Measurements from ENCODE around the gene CAND1. TPM values are rescaled to one million over a fixed set of nuclear protein-coding genes. Genes with fewer than 3 reads are reported as not detected.
A peak's percentile ranks its signal among the peaks of the same experiment; 100 is the strongest.

CAND1 gene
- 144 TPM for polyA plus RNA-seq (2013, experiment 1 of 2)
- 151 TPM for polyA plus RNA-seq (2013, experiment 2 of 2)

DNA sequence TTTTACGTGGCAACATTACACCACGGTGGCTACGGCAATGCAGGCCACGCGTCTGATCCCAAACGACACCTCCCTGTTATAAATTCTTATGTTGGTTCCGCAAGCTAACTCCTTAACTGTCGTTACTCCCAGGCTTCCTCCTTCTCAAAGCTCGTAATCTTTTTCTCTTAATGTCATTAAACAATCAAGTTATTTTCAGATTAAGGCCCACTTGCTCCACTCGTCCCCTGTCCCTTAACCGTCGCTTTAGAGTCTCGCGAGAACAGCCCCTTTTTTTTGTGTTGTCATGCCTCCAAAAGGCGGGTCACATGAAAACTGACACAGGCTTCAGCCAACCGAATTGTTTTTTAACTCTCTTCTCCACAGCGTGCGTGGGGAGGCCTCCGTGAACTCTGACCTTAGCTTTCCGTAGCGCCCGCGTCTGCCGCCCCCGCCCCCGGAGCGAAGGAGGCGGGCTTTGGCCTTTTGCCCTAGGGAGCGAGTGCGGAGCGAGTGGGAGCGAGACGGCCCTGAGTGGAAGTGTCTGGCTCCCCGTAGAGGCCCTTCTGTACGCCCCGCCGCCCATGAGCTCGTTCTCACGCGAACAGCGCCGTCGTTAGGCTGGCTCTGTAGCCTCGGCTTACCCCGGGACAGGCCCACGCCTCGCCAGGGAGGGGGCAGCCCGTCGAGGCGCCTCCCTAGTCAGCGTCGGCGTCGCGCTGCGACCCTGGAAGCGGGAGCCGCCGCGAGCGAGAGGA lies at the start of gene CAND1:
Gene CAND1, plus strand, starts transcription at position 463 of the 737 bp plus-strand sequence. CDS start 360 bp downstream, outside the sequence.
- H3K9me3 ChIP-seq (ENCODE audit: insufficient read depth, low read depth, low read length) = no peaks in the 10 kb centered on the region
- whole genome bisulfite sequencing = under 1% methylated on average over 61 of the region's 61 CpGs
- H3K9ac ChIP-seq (ENCODE audit: low read depth, low read length) = peak within 1 kb of the TSS; percentile 85
- peaks cover 6% of the 10 kb centered on the region; the same call in 1 of the 2 replicates for H3K36me3 ChIP-seq (ENCODE audit: insufficient read depth, low read length)
- no peaks in the 10 kb centered on the region for H3K27me3 ChIP-seq (ENCODE audit: insufficient read depth, low read length)
- peaks cover 18% of the 10 kb centered on the region for H3K4me1 ChIP-seq (ENCODE audit: insufficient read depth, low read length)
- H3K27ac ChIP-seq (ENCODE audit: low read depth, low read length) = peak within 1 kb of the TSS; percentile 98
- H3K4me3 ChIP-seq (ENCODE audit: low read length) = peak within 1 kb of the TSS; percentile 77

DNA sequence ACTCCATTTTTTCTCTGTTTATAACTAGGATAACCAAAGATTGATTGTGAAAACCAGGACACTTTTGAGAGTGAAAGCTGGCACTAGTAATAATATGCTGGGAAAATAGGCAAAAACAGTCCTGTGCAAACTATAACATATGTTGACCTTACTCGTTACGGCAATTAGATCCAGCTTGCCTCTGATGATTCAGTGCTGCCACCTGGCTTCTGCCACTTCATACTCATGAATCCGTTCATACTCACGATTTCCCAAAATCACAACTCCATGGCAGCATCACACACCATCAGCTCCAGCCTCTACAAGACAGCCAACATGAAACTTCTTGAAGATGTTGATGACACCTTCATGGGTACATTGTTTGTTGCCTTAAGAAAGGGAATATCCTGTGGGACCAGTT lies 49.1 kb upstream of the CAND1 start:
- H3K27ac ChIP-seq (ENCODE audit: low read depth, low read length) = no peak overlapping the region
- 56% methylated on average over 4 of the region's 4 CpGs for WGBS
- no peak overlapping the region for H3K9ac ChIP-seq (ENCODE audit: low read depth, low read length)
- no peaks in the 10 kb centered on the region; the same call in 1 of the 2 replicates for H3K4me1 ChIP-seq (ENCODE audit: insufficient read depth, low read length)
- no peaks in the 10 kb centered on the region for H3K9me3 ChIP-seq (ENCODE audit: insufficient read depth, low read depth, low read length)
- H3K4me3 ChIP-seq (ENCODE audit: low read length) = no peak overlapping the region
- H3K36me3 ChIP-seq (ENCODE audit: insufficient read depth, low read length) = no peaks in the 10 kb centered on the region
- H3K27me3 ChIP-seq (ENCODE audit: insufficient read depth, low read length) = no peaks in the 10 kb centered on the region

DNA sequence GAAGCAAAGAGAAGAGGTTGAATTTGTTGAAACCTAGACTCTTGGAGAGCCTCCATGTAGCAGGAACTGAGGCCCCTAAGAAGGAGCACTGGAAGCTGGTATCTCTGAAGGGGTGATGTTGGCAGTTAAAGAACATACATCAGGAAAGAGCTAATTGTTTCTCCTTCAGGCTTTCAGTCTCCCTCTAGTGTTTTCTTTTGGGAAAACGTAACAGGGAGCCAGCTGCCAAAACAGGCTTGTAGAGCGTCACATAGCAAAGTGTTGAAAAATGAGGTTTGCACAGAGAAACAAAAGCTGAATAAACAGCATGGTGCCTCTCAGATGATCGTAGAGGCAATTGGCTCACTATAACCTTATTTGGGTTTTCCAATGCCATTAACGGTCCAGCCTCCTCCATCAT lies 46.9 kb upstream of the CAND1 start:
- no peaks in the 10 kb centered on the region for H3K36me3 ChIP-seq (ENCODE audit: insufficient read depth, low read length)
- no peaks in the 10 kb centered on the region; the same call in 1 of the 2 replicates for H3K4me1 ChIP-seq (ENCODE audit: insufficient read depth, low read length)
- H3K9ac ChIP-seq (ENCODE audit: low read depth, low read length) = no peak overlapping the region
- H3K9me3 ChIP-seq (ENCODE audit: insufficient read depth, low read depth, low read length) = no peaks in the 10 kb centered on the region
- H3K27me3 ChIP-seq (ENCODE audit: insufficient read depth, low read length) = no peaks in the 10 kb centered on the region
- no peak overlapping the region for H3K27ac ChIP-seq (ENCODE audit: low read depth, low read length)
- WGBS = 57% methylated on average over 4 of the region's 4 CpGs
- H3K4me3 ChIP-seq (ENCODE audit: low read length) = no peak overlapping the region

DNA sequence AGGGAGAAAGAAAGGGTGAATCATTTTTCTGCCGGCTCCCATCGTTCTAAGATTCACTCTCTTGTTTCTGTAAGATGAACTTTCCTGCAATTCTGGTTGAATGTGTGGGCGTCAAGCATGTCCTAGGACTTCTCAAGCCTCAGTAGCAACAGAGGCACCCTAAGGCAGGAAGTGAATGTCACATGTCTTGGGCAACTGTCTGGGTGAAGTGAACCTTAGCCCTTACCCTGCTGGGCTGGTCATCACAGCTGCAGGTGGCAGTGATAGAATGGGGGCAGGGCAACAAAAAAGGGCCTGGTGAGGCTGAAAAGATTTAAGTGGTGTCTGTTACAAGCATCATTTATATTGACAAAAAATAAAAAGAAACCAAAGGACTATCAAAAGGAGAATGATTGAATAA lies 45.9 kb upstream of the CAND1 start:
- H3K4me1 ChIP-seq (ENCODE audit: insufficient read depth, low read length) = no peaks in the 10 kb centered on the region; the same call in 1 of the 2 replicates
- 90% methylated on average over 3 of the region's 3 CpGs for WGBS
- no peak overlapping the region for H3K4me3 ChIP-seq (ENCODE audit: low read length)
- H3K36me3 ChIP-seq (ENCODE audit: insufficient read depth, low read length) = no peaks in the 10 kb centered on the region
- no peak overlapping the region for H3K9ac ChIP-seq (ENCODE audit: low read depth, low read length)
- H3K9me3 ChIP-seq (ENCODE audit: insufficient read depth, low read depth, low read length) = no peaks in the 10 kb centered on the region
- H3K27me3 ChIP-seq (ENCODE audit: insufficient read depth, low read length) = no peaks in the 10 kb centered on the region
- H3K27ac ChIP-seq (ENCODE audit: low read depth, low read length) = no peak overlapping the region

DNA sequence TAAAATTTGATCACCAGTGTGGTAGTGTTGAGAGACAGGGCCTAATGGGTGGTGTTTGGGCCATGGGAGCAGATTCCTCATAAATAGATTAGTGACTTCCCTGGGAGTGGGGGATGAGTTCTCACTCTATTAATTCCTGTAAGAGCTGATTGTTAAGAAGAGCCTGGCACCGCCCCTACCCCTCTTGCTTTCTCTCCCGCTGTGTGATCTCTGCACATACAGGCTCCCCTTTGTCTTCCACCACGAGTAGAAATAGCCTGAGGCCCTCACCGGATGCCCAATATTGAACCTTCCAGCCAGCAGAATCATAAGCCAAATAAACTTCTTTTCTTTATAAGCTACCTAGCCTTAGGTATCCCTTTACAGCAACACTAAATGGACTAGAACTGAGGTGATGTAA lies 31.9 kb upstream of the CAND1 start:
- peaks cover 13% of the 10 kb centered on the region for H3K4me1 ChIP-seq (ENCODE audit: insufficient read depth, low read length)
- H3K36me3 ChIP-seq (ENCODE audit: insufficient read depth, low read length) = no peaks in the 10 kb centered on the region
- no peaks in the 10 kb centered on the region for H3K27me3 ChIP-seq (ENCODE audit: insufficient read depth, low read length)
- 20% methylated on average over 4 of the region's 4 CpGs for WGBS
- no peak overlapping the region for H3K4me3 ChIP-seq (ENCODE audit: low read length)
- H3K9ac ChIP-seq (ENCODE audit: low read depth, low read length) = peak overlapping the region; percentile 29; the same call in 1 of the 2 replicates
- 0 out of 2 replicates have a peak, but pooled peaks cover 6% of the 10 kb centered on the region for H3K9me3 ChIP-seq (ENCODE audit: insufficient read depth, low read depth, low read length)
- H3K27ac ChIP-seq (ENCODE audit: low read depth, low read length) = no peak overlapping the region; the same call in 1 of the 2 replicates

DNA sequence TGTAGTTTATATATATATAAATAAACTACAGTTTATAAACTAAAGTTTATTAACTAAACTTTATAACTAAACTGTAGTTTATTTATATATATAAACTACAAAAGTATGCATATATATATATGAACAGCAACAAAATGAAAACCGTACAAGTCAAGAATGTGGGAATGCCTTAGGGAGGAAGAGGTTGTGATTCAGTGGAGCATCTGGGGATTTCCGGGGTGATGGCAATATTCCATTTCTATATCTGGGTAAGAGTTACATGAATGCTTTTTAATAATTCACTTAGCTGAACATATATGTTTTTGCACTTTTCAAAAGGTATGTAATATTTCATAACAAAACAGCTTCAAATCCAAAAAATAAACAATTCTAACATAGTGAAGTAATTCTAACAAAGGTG lies 30.1 kb upstream of the CAND1 start:
- H3K4me3 ChIP-seq (ENCODE audit: low read length) = no peak overlapping the region
- H3K9me3 ChIP-seq (ENCODE audit: insufficient read depth, low read depth, low read length) = 0 out of 2 replicates have a peak, but pooled peaks cover 6% of the 10 kb centered on the region
- H3K36me3 ChIP-seq (ENCODE audit: insufficient read depth, low read length) = no peaks in the 10 kb centered on the region
- WGBS = 93% methylated on average over 2 of the region's 2 CpGs
- H3K9ac ChIP-seq (ENCODE audit: low read depth, low read length) = no peak overlapping the region
- H3K27me3 ChIP-seq (ENCODE audit: insufficient read depth, low read length) = no peaks in the 10 kb centered on the region
- H3K27ac ChIP-seq (ENCODE audit: low read depth, low read length) = no peak overlapping the region
- peaks cover 13% of the 10 kb centered on the region for H3K4me1 ChIP-seq (ENCODE audit: insufficient read depth, low read length)

DNA sequence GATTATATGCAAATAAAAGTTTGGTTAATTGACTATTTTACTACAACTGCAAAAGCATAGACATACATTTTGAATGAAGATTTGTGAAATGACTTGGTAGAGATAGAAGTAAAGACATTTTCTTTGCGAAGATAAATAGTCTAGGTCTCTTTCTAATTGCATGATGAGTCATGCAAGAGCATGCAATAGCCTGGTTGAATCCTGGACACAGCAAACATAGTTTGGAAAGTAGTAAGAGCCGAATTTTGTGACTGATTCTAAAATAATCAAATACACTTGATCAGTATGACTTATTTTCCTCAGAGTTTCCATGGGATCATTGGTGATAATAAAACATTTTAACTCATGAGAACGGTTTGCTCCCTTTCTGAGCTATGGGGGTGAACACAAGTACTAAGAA lies 27.7 kb upstream of the CAND1 start:
- no peak overlapping the region for H3K9ac ChIP-seq (ENCODE audit: low read depth, low read length)
- H3K4me3 ChIP-seq (ENCODE audit: low read length) = no peak overlapping the region
- H3K27me3 ChIP-seq (ENCODE audit: insufficient read depth, low read length) = no peaks in the 10 kb centered on the region
- 87% methylated on average over 3 of the region's 3 CpGs for WGBS
- H3K27ac ChIP-seq (ENCODE audit: low read depth, low read length) = no peak overlapping the region
- H3K36me3 ChIP-seq (ENCODE audit: insufficient read depth, low read length) = no peaks in the 10 kb centered on the region
- no peaks in the 10 kb centered on the region for H3K9me3 ChIP-seq (ENCODE audit: insufficient read depth, low read depth, low read length)
- H3K4me1 ChIP-seq (ENCODE audit: insufficient read depth, low read length) = peaks cover 13% of the 10 kb centered on the region

DNA sequence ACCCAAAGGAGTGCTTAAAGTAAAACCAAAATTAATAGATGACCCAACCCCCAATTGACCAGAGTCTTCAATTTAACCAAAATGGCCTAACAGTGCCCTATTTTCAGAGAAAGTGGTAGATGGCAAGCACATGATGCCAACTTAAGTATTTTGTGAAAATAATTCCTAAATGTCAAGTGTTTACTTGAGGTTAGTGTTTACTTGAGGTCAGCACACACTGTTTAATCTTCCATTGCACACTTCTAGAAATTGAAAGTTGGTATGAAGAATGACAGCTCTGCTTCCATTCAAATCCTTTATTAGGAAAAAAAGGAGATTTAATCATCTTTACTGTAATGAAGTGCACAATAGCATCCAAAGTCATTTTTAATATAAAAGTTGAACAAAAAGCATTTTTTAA lies 25.9 kb upstream of the CAND1 start:
- H3K4me1 ChIP-seq (ENCODE audit: insufficient read depth, low read length) = no peaks in the 10 kb centered on the region
- no peaks in the 10 kb centered on the region for H3K9me3 ChIP-seq (ENCODE audit: insufficient read depth, low read depth, low read length)
- no peak overlapping the region for H3K27ac ChIP-seq (ENCODE audit: low read depth, low read length)
- H3K4me3 ChIP-seq (ENCODE audit: low read length) = no peak overlapping the region
- H3K9ac ChIP-seq (ENCODE audit: low read depth, low read length) = no peak overlapping the region
- H3K27me3 ChIP-seq (ENCODE audit: insufficient read depth, low read length) = no peaks in the 10 kb centered on the region
- no peaks in the 10 kb centered on the region for H3K36me3 ChIP-seq (ENCODE audit: insufficient read depth, low read length)

DNA sequence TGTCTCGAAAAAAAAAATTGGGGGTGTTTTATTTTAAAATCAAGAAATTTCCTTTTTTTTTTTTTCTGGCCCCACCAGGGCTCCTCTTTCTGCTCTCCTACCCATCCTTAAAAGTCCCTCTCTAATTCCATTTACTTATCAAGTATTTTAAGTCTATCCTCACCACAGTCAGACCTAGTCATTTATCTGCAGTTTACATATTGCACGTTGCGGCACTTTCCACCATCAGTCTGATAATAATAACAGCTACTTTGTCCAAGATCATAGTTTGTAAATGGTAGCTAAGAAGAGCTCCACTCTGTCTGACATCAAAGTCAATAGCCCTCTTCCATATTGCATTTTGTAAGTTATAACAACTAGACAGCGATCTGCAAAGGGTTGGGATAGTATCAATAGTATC lies 23.6 kb upstream of the CAND1 start:
- 94% methylated on average over 4 of the region's 4 CpGs for WGBS
- Histone ChIP-seq H3K27me3 (ENCODE audit: insufficient read depth, low read length) (no peaks in the 10 kb centered on the region), H3K4me1 (ENCODE audit: insufficient read depth, low read length) (no peaks in the 10 kb centered on the region), H3K27ac (ENCODE audit: low read depth, low read length) (no peak overlapping the region), H3K9me3 (ENCODE audit: insufficient read depth, low read depth, low read length) (no peaks in the 10 kb centered on the region), H3K36me3 (ENCODE audit: insufficient read depth, low read length) (no peaks in the 10 kb centered on the region), H3K9ac (ENCODE audit: low read depth, low read length) (no peak overlapping the region), H3K4me3 (ENCODE audit: low read length) (no peak overlapping the region)

DNA sequence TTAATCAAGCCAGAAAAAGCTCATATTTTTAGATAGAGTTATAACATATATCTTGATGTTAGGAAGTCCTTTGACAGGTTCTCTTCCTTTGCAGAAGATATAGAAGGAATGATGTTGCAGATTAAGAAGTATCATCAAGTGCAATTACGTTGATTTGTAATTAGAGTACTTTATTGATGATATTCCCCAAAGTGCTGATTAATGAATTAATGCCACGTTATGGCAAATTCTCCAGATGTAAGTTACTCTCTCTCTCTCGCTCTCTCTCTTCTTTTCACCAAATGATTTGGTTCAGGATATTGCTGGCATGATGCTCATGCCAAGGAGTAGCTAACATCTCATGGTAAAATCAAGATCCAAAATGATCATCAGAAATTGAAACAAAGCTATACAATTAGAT lies 18.1 kb upstream of the CAND1 start:
- no peaks in the 10 kb centered on the region for H3K36me3 ChIP-seq (ENCODE audit: insufficient read depth, low read length)
- WGBS = 94% methylated on average over 3 of the region's 3 CpGs

DNA sequence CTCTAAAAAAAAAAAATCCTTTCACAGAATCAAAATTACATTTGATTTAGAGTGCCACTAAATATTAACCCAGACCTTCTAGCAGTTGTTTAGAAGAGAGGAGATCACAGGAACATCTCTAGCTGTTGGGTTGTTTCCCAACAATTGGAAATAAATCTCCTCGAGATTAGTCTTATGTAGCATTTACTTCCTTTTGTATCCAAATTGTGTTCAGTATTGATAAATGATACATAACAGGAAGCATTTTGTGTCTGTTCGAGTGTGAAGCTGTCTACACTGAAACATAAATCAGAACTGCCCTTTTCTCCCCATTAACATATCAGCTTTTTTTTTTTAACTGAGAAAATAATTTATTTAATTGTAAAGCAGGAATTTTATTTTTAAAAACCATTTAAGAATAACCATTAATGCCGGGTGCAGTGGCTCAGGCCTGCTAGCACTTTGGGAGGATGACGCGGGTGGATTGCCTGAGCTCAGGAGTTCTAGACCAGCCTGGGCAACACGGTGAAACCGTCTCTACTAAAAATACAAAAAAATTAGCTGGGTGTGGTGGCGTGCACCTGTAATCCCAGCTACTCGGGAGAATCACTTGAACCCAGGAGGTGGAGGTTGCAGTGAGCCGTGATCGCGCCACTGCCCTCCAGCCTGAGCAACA lies 14.7 kb upstream of the CAND1 start:
- Histone ChIP-seq H3K27me3 (ENCODE audit: insufficient read depth, low read length) (no peaks in the 10 kb centered on the region; the same call in 1 of the 2 replicates), H3K27ac (ENCODE audit: low read depth, low read length) (no peak overlapping the region), H3K36me3 (ENCODE audit: insufficient read depth, low read length) (no peaks in the 10 kb centered on the region), H3K4me1 (ENCODE audit: insufficient read depth, low read length) (no peaks in the 10 kb centered on the region), H3K4me3 (ENCODE audit: low read length) (no peak overlapping the region), H3K9me3 (ENCODE audit: insufficient read depth, low read depth, low read length) (no peaks in the 10 kb centered on the region), H3K9ac (ENCODE audit: low read depth, low read length) (no peak overlapping the region)
- WGBS = 92% methylated on average over 11 of the region's 12 CpGs

More for the DNA sequence above, 18.1 kb upstream of the CAND1 start:
- H3K4me3 ChIP-seq (ENCODE audit: low read length) = no peak overlapping the region
- no peak overlapping the region for H3K9ac ChIP-seq (ENCODE audit: low read depth, low read length)
- H3K4me1 ChIP-seq (ENCODE audit: insufficient read depth, low read length) = no peaks in the 10 kb centered on the region
- H3K27ac ChIP-seq (ENCODE audit: low read depth, low read length) = no peak overlapping the region
- H3K27me3 ChIP-seq (ENCODE audit: insufficient read depth, low read length) = no peaks in the 10 kb centered on the region; the same call in 1 of the 2 replicates
- no peaks in the 10 kb centered on the region for H3K9me3 ChIP-seq (ENCODE audit: insufficient read depth, low read depth, low read length)

All from HUES64 (cell line).